UCSD-AML1 (cell line): Measurements from ENCODE around the gene OBSCN.

ENCODE experiments used
- DNase-seq: peaks from one replicate; lab custom pipeline; 2025; ENCODE audit not compliant: unreplicated experiment; lab: John Stamatoyannopoulos, UW

Gene OBSCN

DNA sequence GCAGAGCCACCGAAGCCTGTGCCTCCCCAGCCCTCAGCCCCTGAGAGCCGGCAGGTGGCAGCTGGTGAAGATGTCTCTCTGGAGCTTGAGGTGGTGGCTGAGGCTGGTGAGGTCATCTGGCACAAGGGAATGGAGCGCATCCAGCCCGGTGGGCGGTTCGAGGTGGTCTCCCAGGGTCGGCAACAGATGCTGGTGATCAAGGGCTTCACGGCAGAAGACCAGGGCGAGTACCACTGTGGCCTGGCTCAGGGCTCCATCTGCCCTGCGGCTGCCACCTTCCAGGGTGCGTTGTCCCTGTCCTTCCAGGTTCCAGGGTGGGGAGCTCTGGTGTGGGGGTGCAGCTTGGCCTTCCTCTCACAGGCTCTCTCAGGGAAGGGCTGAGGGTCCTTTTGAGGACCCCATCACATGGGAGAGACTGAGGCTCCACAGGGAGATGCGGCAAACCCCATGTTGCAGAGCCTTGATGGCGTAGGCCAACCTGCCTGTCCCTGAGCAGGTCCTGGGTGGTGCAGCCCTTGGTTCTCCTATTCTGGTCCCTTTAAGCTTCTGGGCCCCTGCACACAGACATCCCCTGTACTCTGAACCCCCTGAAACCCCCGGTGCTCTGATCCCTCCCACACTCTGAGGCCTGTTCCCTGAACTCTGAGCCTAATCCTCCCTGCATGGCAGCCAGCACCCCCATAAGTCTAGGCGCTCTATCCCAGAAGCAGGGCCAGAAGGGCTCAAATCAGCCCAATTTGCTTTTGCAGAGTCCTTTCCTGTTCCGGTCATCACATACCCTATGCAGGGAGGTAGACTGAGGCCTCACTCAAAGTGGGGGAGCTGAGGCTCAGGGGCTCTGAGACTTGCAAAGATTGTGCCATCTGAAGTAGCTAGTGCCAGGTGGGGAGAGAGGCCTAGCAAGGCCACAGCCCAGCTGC is 110.3 kb downstream of the OBSCN start:
- no peak for DNase-seq

DNA sequence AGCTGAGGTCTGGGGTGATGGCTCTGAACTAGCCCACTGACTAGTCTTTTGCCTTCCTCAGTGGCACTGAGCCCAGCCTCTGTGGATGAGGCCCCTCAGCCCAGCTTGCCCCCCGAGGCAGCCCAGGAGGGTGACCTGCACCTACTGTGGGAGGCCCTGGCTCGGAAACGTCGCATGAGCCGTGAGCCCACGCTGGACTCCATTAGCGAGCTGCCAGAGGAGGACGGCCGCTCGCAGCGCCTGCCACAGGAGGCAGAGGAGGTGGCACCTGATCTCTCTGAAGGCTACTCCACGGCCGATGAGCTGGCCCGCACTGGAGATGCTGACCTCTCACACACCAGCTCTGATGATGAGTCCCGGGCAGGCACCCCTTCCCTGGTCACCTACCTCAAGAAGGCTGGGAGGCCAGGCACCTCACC is 111.0 kb downstream of the OBSCN start:
- DNase-seq: no peak

DNA sequence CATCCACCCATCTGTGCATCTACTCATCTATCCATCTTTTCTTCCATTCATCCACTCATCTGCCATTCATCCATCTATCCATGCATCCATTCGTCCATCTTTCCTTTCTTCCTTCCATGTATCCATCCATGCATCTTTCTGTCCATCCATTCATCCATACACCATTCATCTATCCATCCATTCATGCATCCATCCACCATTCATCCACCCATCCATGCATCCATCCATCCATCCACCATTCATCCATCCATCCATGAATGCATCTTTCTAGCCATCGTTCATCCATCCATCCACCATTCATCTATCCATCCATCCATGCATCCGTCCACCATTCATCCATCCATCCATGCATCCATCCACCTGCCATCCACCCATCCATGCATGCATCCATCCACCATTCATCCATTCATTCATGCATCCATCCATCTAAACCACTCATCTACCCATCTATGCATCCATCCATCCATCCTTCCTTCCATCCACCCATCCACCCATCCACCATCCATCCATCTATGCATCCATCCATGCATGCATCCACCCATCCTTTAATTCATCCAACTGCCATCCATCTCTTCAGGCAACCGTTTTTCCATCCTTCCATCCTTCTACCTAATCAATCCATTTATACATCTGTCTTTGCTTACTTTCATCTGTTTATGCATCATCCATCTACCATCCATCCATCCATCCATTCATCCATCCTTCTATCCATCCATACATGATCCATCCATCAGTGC is 111.7 kb downstream of the OBSCN start:
- no peak for DNase-seq

DNA sequence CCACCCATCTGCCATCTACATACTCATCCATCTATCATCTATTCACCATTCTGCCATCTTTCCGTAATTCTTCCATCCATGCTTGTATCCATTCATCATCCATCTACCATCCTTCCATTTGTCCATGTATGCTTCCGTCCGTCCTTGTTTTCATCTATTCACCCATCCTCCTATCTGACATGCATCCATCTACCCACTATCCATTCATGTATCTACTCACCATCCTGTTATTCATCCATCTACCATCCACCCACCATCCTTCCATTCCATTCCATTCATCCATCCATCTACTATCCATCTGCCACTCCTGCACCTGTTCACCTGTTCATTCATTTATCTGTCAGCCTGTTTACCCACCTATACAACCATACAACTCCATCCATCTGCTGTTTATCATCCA is 112.5 kb downstream of the OBSCN start:
- no peak for DNase-seq

- no peak for DNase-seq
These were observed 113.6 kb downstream of the OBSCN start for GRCh38 chr1:228321435-228321834.

DNA sequence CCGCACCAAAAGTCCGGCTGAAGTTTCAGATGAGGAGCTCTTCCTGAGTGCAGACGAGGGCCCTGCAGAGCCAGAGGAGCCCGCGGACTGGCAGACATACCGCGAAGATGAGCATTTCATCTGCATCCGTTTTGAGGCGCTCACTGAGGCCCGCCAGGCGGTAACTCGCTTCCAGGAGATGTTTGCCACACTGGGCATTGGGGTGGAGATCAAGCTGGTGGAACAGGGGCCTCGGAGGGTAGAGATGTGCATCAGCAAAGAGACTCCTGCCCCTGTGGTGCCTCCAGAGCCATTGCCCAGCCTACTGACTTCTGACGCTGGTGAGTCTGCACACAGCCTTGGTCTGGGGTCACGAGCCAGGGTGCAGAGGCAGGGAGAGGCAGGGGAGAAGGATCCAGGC is 114.1 kb downstream of the OBSCN start:
- DNase-seq: no peak

DNA sequence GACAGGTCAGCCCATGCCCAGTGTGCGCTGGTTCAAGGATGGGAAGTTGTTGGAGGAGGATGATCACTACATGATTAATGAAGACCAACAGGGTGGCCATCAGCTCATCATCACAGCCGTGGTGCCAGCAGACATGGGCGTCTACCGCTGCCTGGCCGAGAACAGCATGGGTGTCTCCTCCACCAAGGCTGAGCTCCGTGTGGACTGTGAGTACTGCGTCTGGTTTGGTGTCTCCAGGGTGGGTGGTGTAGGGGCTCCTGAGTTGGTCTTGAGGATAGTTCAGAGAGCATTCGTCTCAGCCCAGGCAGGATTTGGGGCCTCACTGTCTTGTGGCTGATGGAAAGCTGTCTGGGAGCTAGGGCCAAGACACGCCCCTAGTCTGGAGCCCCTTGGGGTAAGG is 115.6 kb downstream of the OBSCN start:
- no peak for DNase-seq

DNA sequence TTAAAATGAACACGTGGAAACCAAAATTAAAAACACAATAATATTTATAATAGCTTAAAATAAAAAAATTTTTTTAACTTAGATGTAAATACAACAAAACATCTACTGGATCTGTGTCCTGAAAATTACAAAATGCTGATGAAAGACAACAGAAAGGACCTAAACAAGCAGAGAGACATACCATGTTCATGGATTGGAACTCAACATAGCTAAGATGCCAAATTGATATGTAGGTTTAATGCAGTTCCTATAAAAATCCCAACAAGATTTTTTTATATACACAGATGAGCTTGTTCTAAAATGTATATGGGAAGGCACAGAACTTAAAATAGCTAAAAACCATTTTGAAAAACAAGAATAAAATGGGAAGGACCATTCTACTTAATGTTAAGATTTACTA is 117.4 kb downstream of the OBSCN start:
- DNase-seq: no peak

DNA sequence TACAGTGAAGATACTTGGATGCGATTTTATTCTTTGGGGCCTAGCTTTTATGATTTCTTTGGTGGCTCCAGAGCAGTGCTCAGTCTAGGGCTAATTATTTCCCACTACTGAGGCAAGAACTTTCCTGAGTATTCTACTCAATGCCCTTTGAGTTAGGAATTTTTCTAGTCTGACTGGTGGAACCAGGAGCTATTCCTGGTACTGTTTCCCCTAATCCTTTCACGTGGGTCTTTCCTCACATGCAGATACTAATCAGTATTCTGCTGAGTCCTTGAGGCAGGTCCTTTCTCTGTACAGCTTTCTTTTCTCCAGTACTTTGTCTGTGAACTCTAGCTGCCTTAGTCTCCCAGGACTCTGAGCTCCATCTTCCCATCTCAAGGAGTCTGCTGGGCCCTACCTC is 122.0 kb downstream of the OBSCN start:
- DNase-seq: no peak

GRCh38 chr1:228332797-228333738 is 125.2 kb downstream of the OBSCN start:
- DNase-seq: no peak

- DNase-seq: no peak
These were observed 125.9 kb downstream of the OBSCN start for GRCh38 chr1:228333739-228334115.

DNA sequence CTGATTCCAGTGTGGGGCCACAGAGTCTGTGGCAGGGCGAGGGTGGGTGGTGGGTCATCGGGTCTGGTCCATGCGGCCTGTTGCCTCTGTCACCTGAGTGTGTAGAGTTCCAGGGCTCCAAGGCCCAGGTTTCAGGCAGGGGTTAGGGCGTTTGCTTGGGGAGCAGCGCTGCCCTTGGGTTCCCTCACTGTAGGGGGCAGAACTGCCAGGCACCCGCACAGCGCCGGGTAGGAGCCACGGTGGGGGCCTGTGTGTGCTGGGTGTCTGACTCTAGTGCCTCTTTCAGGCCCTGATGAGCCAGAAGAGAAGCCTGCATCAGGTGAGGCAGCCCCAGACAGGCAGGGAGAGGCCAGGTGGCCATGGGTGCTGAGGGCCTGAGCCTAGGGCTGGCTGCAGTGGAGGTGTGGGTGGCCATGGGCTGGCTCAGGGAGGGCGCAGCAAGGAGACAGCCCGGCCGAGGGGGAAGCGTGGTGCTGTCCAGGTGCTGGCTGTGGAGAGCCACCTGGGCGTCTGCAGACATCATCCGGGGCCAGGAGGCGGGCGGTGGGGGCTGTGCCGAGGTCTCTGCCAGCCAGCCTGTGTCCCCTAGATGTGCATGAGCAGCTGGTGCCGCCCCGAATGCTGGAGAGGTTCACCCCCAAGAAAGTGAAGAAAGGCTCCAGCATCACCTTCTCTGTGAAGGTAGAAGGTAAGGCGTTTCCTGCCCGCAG is 126.5 kb downstream of the OBSCN start:
- no peak for DNase-seq

GRCh38 chr1:228334954-228335353 is 127.1 kb downstream of the OBSCN start:
- DNase-seq: no peak

DNA sequence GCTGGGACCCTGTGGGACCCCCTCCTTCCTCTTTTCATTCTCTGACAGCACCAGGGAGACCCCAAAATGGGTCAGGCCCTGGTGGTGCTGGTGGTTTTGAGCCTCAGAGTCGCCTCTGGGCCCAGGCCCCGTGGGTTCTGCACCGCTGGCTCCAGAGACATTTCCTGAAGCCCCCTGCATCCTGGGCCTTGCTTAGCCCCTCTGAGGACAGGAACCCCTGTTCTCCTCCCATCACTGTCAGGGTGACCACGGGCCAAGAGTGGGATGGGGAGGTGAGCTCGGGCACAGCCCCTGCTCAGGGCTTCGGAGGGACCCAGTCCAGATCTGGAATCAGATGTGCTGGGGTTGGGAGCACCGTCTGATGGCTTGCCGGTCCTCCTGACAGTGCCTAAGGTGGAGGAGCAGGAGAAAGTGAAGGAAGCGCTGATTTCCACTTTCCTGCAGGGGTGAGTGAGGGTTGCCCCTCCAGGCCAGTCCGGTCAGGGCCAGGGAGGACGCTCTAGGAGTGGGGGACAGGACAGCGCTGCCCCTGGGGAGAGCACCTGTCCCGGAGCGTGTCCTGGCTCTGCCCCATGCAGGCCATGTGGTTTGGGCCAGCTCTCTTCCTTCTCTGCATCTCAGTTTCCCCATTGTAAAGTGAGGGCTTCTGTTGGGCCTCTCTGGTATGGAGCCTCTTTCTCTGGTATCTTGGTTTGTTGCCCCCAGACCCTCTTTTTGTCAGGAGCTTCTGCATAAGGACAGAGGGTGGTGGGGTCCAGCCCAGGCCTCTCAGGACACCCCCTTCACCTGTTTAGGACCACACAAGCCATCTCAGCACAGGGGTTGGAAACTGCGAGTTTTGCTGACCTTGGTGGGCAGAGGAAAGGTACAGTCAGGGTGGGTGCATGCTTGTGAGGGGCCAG is 127.8 kb downstream of the OBSCN start:
- DNase-seq: no peak

- DNase-seq: no peak
These were observed 128.6 kb downstream of the OBSCN start for GRCh38 chr1:228336308-228337030.

- no peak for DNase-seq
These were observed 129.3 kb downstream of the OBSCN start for GRCh38 chr1:228337031-228337564.

DNA sequence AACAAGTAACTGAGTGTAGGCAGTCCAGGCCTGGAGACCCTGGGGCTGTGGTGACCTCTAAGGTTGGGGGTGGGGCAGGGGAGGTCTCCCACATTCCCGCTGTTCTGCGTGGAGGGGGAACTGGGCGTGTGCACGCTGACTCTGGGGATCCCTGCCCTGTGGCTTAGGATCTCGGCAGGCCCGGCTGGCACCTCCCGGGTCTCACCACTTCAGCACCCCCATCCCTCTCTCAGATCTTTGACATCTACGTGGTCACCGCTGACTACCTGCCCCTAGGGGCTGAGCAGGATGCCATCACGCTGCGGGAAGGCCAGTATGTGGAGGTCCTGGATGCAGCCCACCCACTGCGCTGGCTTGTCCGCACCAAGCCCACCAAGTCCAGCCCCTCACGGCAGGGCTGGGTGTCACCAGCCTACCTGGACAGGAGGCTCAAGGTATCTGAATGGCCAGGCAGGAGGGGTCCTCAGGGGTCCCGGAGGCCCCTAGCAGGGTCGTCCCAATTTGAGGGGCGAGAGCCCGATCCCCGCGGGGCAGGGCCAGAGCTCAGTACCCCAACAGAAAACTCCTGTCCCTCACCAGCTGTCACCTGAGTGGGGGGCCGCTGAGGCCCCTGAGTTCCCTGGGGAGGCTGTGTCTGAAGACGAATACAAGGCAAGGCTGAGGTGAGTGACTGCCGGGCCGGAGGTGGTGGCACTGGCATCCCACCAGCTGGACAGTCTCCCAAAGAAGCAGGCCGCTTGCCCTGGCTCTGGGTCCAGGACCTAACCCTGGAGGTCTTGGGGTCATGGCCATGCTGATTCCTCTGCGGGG is 130.1 kb downstream of the OBSCN start:
- no peak for DNase-seq

DNA sequence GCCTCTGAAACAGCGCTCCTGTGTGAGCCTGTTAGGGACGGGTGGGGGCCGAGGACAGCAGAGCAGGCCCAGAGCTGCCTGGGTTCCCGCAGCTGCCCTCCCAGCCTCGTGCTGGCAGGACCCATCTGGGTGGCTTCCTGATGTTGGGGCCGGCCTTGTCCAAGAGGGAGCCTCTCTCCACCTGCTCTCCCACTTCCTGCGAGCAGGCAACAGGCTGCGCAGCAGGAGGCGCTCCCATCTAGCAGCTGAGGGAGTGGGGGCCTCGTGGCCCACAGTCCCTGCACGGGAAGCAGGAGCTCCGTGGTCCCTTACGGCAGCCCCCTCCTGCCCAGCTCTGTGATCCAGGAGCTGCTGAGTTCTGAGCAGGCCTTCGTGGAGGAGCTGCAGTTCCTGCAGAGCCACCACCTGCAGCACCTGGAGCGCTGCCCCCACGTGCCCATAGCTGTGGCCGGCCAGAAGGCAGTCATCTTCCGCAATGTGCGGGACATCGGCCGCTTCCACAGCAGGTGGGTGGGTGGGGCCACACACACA is 130.7 kb downstream of the OBSCN start:
- DNase-seq: no peak
